ENCODE data around the gene HDLBP. TPM values are rescaled to one million over a fixed set of nuclear protein-coding genes. Genes with fewer than 3 reads are reported as not detected.

The HDLBP gene, protein sequence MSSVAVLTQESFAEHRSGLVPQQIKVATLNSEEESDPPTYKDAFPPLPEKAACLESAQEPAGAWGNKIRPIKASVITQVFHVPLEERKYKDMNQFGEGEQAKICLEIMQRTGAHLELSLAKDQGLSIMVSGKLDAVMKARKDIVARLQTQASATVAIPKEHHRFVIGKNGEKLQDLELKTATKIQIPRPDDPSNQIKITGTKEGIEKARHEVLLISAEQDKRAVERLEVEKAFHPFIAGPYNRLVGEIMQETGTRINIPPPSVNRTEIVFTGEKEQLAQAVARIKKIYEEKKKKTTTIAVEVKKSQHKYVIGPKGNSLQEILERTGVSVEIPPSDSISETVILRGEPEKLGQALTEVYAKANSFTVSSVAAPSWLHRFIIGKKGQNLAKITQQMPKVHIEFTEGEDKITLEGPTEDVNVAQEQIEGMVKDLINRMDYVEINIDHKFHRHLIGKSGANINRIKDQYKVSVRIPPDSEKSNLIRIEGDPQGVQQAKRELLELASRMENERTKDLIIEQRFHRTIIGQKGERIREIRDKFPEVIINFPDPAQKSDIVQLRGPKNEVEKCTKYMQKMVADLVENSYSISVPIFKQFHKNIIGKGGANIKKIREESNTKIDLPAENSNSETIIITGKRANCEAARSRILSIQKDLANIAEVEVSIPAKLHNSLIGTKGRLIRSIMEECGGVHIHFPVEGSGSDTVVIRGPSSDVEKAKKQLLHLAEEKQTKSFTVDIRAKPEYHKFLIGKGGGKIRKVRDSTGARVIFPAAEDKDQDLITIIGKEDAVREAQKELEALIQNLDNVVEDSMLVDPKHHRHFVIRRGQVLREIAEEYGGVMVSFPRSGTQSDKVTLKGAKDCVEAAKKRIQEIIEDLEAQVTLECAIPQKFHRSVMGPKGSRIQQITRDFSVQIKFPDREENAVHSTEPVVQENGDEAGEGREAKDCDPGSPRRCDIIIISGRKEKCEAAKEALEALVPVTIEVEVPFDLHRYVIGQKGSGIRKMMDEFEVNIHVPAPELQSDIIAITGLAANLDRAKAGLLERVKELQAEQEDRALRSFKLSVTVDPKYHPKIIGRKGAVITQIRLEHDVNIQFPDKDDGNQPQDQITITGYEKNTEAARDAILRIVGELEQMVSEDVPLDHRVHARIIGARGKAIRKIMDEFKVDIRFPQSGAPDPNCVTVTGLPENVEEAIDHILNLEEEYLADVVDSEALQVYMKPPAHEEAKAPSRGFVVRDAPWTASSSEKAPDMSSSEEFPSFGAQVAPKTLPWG (N-terminal part only)
- 100 to 1,000 TPM; 338 to 397 (median 387) TPM for polyA plus RNA-seq (ENCODE audit: insufficient read length in 4 of 4)

DNA sequence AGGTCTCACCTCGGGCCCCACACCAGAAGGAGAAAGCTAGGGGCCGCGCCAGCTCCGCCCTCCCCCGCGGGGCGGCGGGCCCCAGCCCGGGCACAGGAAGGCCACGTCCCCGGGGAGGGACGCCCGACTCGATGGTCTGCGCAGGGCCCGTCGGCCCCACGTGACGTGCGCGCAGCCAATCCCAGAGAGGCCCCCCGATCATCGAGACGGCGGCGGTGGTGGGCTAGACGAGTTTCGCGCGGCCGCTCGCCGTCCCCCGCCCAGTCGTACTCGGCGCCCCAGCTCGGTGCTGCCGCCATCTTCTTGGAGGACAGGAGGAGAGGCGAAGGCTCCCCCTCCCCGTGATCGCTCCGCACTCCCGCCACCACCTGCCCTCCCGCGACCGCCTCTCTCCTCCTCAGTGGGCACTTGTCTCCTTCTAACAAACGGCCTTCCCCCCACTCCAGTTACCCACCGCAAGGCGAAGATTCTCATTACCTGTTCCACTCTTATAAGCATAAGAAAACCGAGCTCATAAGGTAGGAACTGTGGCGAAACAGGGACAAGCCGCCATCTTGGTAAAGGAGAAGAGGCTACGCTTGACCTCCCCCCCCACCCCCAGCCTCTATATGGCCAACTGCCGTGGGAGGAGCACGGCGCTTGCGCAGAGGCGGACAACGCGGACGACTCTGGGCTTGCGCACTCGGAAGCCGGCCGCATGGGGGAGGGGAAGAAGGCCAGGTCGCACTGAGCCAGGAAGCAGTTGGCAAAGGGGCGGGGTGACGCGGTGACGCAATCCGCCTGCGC is at the start of gene HDLBP:
HDLBP (minus strand) TSS at position 580 of the 786 bp plus-strand sequence. CDS start 48,803 bp downstream, outside the sequence.
- DNase-seq (ENCODE audit: low read depth in 4 of 4, low spot score in 2 of 4) = peak; percentile 97 to 100 (median 98)

GRCh38 chr2:241364781-241365180 is 49.3 kb upstream of the HDLBP start:
- no peak for DNase-seq (ENCODE audit: low read depth in 4 of 4, low spot score in 2 of 4)

DNA sequence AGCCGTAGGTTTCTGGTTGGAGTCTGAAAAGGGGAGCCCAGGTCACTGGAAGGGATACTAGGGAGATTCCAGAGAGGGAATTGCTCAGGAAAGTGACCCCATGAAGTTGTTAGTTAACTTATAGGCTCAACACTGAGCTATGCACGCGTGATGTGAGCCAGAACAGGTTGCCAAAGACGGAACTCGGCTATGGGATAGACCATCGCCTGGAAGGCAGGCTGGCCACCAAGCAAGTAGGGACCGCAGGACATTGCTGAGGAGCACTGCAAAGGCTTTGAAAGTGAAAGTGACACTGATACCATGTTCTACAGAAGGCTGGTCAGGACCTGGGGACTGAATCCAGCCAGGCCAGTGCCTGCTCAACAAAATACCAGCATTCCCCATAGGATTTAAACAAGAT is 48.0 kb upstream of the HDLBP start:
- DNase-seq (ENCODE audit: low read depth in 4 of 4, low spot score in 2 of 4) = no peak

DNA sequence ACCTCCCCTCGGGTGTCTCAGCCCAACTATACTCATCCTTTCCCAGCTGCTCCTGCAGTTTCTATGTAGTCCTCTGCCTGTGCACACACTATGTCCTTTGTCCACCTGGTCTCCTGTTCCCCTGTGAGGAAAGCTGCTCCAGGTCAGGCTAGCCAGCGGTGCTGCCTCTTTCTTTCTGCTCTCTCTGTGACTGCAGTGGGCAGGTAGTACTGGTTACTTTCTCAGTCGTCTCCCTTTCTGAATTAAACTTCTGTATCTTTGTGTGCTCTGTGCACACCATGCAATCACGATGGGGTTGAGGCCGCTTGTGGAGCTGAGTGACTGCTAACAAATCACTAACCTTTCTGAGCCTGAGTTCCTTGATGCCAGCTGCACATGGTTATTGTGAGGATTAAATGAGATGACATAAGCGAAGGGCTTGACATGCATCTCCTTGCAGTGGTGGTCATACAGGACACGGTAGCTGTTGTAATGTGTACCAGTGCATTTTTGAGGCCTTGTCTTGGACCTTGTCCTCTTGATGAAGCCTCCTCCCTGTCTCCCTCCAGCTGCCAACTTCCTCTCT is 44.1 kb upstream of the HDLBP start:
- DNase-seq (ENCODE audit: low read depth in 4 of 4, low spot score in 2 of 4) = no peak

GRCh38 chr2:241358470-241358869 is 43.0 kb upstream of the HDLBP start:
- DNase-seq (ENCODE audit: low read depth in 4 of 4, low spot score in 2 of 4) = no peak

DNA sequence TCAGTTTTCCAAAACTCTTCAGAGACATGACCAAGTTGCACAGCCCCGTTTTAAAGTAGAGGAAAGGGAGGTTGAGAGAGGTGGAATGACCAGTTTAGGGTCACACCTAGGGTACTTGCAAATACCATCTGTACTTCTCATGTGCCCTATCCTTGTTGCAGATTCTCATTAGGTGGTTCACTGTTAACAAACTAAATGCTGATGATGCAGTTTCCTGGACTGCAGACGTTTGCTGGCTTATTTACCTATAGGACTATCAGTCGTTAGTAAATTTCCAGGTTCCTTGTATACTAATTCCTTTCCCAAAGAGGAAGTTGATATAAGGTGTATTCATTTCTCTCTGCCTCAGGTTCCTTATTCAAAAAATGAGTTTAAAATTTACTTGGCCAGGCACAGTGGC is 42.1 kb upstream of the HDLBP start:
- no peak for DNase-seq (ENCODE audit: low read depth in 4 of 4, low spot score in 2 of 4)

GRCh38 chr2:241356871-241357260 is 41.4 kb upstream of the HDLBP start:
- no peak for DNase-seq (ENCODE audit: low read depth in 4 of 4, low spot score in 2 of 4)

DNA sequence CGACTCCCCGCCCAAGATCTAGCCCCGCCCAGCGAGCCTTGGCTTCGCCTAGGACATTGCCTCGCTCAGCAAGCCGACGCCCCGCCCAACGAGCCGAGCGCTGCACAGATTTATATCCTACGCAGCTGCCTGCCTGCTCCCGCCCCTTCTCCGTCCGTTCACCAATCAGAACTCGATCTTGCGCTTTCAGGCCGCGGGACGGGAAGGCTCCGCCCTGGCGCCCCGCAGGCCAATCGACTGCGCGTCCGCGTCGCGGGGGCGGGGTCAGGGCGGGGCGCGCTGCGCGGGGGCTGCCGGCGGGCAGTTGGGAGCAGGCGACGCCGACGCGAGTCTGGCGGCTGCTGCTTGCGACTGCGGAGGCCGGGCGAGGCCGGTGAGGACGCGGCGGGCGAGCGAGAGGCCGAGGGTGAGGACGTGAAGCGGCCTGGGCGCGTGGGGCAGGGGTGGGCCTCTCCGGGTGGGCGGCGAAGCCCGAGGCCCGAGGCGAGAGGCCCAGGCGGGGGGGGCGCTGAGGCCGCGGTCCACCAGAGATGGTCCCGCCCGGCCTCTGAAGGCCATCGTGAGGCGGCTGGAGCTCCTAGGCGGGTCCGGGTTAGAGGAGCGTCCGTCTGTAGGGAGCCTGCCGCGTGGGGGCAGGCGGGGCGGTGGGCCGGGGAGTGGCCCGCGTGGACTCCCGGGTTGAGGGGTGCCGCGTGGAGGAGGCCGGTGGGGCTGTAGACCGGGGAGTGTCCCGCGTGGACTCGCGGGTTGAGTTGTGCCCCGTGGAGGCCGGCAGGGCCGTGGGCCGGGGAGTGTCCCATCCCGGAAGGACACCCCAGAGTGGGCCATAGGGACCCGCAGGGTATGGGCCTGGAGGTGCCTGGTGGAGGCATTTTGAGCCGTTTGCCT is 40.8 kb upstream of the HDLBP start, which contains the start of gene FARP2:
FARP2 (plus strand) TSS at position 303 of the 888 bp plus-strand sequence. CDS start 16,823 bp downstream, outside the sequence.
- DNase-seq (ENCODE audit: low read depth in 4 of 4, low spot score in 2 of 4) = peak; percentile 85 to 98 (median 97)

DNA sequence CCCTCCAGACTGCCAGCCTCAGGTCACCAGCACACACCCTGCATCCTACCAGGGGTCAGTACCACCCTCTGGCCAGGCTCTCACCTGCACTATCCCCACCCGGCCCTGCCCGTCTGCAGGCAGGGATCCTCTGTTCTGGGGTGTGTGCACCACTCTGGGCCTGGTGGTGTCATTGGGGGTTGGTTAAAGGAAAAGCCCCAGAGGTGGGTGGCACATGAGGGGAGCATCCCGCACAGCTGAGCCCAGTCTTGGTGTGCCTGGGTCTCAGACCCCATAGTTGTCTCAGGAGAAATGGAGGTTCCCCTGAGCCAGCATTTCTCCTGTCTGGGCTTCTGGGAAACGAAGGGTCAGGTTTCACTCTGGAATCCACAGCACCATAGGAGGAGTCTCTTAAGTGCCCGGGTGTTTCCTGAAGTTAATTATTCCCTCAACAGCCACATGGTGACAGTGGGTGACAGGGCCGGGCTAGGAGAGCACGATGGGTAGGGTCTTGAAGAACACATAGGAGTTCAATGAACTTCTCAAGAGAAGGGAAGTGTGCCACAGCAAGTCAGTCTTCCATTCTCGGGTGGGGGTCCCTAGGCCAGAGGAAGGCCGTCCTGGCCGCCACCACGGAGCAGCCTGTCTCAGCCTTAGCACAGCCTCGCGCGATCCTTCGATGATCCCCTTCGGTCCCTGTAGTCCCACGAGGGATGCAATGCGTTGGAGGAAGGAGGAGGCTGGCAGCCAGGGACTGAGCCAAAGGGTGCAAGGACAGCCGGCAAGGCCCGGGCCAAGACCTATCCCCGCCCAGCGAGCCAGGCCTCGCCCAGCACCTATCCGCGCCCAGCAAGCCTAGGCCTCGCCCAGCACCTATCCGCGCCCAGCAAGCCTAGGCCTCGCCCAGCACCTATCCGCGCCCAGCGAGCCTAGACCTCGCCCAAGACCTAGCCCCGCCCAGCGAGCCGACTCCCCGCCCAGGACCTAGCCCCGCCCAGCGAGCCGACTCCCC is 39.5 kb upstream of the HDLBP start:
- DNase-seq (ENCODE audit: low read depth in 4 of 4, low spot score in 2 of 4) = no peak

- DNase-seq (ENCODE audit: low read depth in 4 of 4, low spot score in 2 of 4) = no peak
Observed at GRCh38 chr2:241352227-241352626, 36.8 kb upstream of the HDLBP start.

DNA sequence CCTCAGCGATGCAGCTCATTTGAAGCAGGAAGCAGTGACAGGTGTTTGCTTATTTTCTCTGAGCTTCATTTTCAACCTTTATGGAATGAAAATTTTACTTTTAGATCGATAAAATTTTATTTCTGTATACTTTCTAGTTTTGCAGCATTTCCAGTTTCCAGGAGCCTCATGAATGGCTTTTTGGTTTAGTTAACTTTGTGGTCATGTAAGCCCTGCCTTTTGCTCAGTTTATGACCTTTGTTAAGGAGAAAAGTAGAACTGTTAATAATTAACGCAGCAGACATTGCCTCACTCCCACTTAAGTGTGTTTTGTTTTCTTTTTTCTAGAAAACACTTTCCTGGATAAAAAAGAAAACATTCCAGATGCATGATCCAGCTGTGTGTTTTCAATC is 36.2 kb upstream of the HDLBP start:
- no peak for DNase-seq (ENCODE audit: low read depth in 4 of 4, low spot score in 2 of 4)

DNA sequence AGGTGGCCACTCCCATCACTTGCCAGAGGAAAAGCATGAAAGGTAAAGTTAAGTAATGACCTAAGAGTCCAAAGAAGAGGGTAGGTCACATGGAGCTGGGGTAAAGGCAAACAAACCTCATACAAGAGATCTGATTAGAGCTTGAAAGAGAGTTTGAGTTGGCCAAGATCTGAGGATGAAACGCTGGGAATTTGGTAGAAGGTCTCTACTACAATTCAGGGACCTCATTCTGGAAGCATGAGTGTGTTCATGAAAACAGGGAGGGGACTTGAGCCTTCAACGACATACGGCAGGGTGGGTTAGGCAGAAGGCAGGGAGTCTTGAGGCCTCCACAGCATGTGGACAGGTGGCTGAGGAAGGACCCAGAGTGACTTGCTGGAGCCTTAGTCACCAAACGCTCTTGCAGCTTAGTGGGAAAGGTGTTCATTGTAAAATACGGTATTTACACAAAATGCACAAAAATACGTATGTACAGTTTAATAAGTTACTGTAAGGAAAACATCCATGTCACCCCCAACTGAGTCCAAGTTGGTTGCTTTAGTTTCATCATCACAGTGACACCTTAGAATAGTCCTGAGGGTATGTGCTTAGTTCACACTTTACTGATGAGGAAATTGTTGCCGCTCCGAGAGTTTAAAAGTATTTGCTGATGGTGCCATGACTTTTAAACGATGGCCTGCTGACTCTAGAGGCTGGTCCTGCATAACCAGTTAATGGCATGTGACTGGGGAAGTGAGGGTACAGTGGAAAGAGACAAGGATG is 35.6 kb upstream of the HDLBP start:
- DNase-seq (ENCODE audit: low read depth in 4 of 4, low spot score in 2 of 4) = no peak

GRCh38 chr2:241350530-241350877 is 35.0 kb upstream of the HDLBP start:
- DNase-seq (ENCODE audit: low read depth in 4 of 4, low spot score in 2 of 4) = no peak

GRCh38 chr2:241349941-241350340 is 34.5 kb upstream of the HDLBP start:
- no peak for DNase-seq (ENCODE audit: low read depth in 4 of 4, low spot score in 2 of 4)

GRCh38 chr2:241344925-241345651 is 29.6 kb upstream of the HDLBP start:
- no peak for DNase-seq (ENCODE audit: low read depth in 4 of 4, low spot score in 2 of 4)

- no peak for DNase-seq (ENCODE audit: low read depth in 4 of 4, low spot score in 2 of 4)
Observed at GRCh38 chr2:241340631-241341163, 25.2 kb upstream of the HDLBP start.
